SU-DHL-6 (cell line): ENCODE measurements around the gene TMEM271.

ENCODE experiments used
- H2AFZ ChIP-seq: fragments of 200-600 bp; sonication (generic); 2 replicates; pipeline ENCODE4 v1.6.1; 2014; ENCODE audit warnings: low read depth, mild to moderate bottlenecking, moderate library complexity, mixed read lengths, antibody characterized with exemption, low read length; ENCODE audit not compliant: severe bottlenecking
- H3F3A ChIP-seq: fragments of 200-600 bp; shearing (Covaris generic); 2 replicates; pipeline ENCODE4 v1.6.0; 2016; ENCODE audit warnings: antibody characterized with exemption, mild to moderate bottlenecking; ENCODE audit not compliant: insufficient read depth
- H3K27ac ChIP-seq: fragments of 200-600 bp; sonication (generic); 2 replicates; pipeline ENCODE4 v1.5.1; 2016; ENCODE audit warnings: low read depth, mild to moderate bottlenecking, low read length, moderate library complexity, mixed read lengths
- H3K27me3 ChIP-seq: fragments of 200-600 bp; sonication (generic), shearing (Covaris generic); 2 replicates; pipeline ENCODE4 v1.6.0; 2014; ENCODE audit warnings: mild to moderate bottlenecking, low read length
- H3K36me3 ChIP-seq: fragments of 200-600 bp; sonication (generic); 2 replicates; pipeline ENCODE4 v1.6.1; 2014; ENCODE audit warnings: mild to moderate bottlenecking, low read length, mixed read lengths
- H3K4me2 ChIP-seq: fragments of 300-600, 200-600 bp; shearing (Covaris generic), sonication (generic); 2 replicates; pipeline ENCODE4 v1.6.0; 2014; ENCODE audit warnings: low read length, low read depth, mild to moderate bottlenecking; ENCODE audit not compliant: poor library complexity, severe bottlenecking
- H3K4me3 ChIP-seq: fragments of 200-600 bp; sonication (generic); 2 replicates; pipeline ENCODE4 v1.5.1; 2014; ENCODE audit warnings: antibody characterized with exemption, low read length, mild to moderate bottlenecking, mixed read lengths; ENCODE audit not compliant: insufficient read depth, poor library complexity, severe bottlenecking
- H3K79me2 ChIP-seq: fragments of 200-600 bp; sonication (generic); 2 replicates; pipeline ENCODE4 v1.6.1; 2014; ENCODE audit warnings: mild to moderate bottlenecking, low read length, moderate library complexity; ENCODE audit not compliant: insufficient read depth
- H3K9ac ChIP-seq: fragments of 200-600 bp; sonication (generic); 2 replicates; pipeline ENCODE4 v1.7.0; 2014; ENCODE audit warnings: mild to moderate bottlenecking, low read length
- H3K9me2 ChIP-seq: fragments of 200-600 bp; sonication (generic); replicated peaks from 2 replicates; pipeline ENCODE4 v1.6.1; 2014; ENCODE audit warnings: low read length; ENCODE audit not compliant: insufficient read depth
- H3K9me3 ChIP-seq: fragments of 200-600 bp; sonication (generic); 2 replicates; pipeline ENCODE4 v1.6.1; 2014; ENCODE audit warnings: low read length, mixed read lengths; ENCODE audit not compliant: insufficient read depth
- H4K20me1 ChIP-seq: fragments of 200-600 bp; sonication (generic); 2 replicates; pipeline ENCODE4 v1.6.1; 2014; ENCODE audit warnings: low read depth, mild to moderate bottlenecking, antibody characterized with exemption, low read length, moderate library complexity, mixed read lengths
- CTCF ChIP-seq: fragments of 200-600 bp; sonication (generic); IDR thresholded peaks from one replicate; pipeline ENCODE4 v1.5.1; 2017; ENCODE audit warnings: antibody characterized with exemption, mild to moderate bottlenecking, low read length, moderate library complexity; ENCODE audit not compliant: insufficient read depth, poor library complexity, severe bottlenecking
- EZH2phosphoT487 ChIP-seq: fragments of 200-600 bp; sonication (generic), shearing (Covaris generic); conservative IDR thresholded peaks from 2 replicates; pipeline ENCODE4 v1.6.1; 2018; ENCODE audit warnings: mild to moderate bottlenecking, antibody characterized with exemption, low read length, moderate library complexity, mixed read lengths

TMEM271 gene

GRCh38 chr4:579543-580175 lies 3.6 kb upstream of the TMEM271 start:
- Histone ChIP-seq H3K79me2 (no peaks in the 10 kb centered on the region), H3K9ac (no peak overlapping the region), H3K4me3 (no peak overlapping the region), H3K9me3 (peaks cover 9% of the 10 kb centered on the region; the same call in 1 of the 2 replicates), H3K27ac (no peak overlapping the region), H3K36me3 (no peaks in the 10 kb centered on the region), H3K27me3 (no peaks in the 10 kb centered on the region), H3K4me2 (no peak overlapping the region), H2AFZ (no peak overlapping the region), H3K9me2 (no peaks in the 10 kb centered on the region), H4K20me1 (no peaks in the 10 kb centered on the region), H3F3A (no peaks in the 10 kb centered on the region)
- TF ChIP-seq CTCF (no peak), EZH2phosphoT487 (no peak)

- no peak for TF ChIP-seq EZH2phosphoT487
- no peak overlapping the region for H2AFZ ChIP-seq
- no peak overlapping the region for H3K4me3 ChIP-seq
Observed at GRCh38 chr4:578451-579443, 2.7 kb upstream of the TMEM271 start.

DNA sequence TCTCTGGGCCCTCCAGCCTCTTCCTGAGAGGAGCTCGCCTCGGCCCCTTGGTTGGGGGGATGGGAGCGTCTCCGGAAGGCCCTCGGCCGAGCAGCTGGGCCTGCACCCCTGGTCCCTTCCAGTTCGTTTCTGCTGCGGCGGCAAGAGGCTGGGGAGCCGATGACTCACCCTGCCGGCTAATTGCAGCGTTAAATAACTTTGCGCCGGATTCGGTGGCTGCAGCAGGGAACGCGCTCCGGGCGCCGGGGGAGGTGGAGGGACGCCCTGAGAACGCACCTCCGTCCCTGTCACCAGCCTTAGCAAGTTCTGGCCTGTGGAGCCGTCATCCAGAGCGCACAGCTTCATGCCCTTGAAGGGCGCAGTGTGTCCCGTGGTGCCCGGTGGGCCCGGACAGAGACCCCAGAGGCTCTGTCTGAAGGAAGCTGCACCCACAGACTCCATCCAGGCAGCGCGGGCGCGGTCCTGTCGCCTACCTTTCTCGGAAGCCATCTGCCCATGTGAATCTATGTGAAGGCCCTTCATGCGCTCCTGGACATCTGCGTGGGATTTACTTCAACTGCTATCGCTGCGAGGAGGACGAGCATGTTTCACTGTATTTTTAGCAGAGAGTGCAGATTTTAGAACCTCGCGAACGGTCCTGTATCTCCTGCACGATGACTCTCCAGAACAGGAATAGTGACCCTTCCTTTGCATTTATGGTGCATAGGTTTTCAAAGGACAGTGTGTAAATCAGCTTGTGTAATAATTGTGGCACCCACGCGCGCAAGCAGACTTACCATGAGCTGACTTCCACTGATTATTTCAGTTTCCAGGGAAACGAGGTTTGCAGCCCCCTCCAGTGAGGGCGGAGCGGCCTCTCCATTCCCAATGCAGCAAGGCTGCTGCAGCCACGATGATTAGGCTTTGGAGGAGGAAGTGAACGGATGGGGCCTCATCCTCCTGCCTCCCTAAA lies 1.7 kb upstream of the TMEM271 start:
- Histone ChIP-seq H4K20me1 (no peaks in the 10 kb centered on the region), H3K27me3 (no peaks in the 10 kb centered on the region), H3F3A (no peaks in the 10 kb centered on the region), H3K9me3 (no peaks in the 10 kb centered on the region), H3K9me2 (no peaks in the 10 kb centered on the region), H3K9ac (no peak overlapping the region), H3K79me2 (no peaks in the 10 kb centered on the region), H3K27ac (no peak overlapping the region), H3K4me3 (no peak overlapping the region), H3K36me3 (no peaks in the 10 kb centered on the region), H3K4me2 (no peak overlapping the region), H2AFZ (no peak overlapping the region)
- no peak for TF ChIP-seq CTCF
- TF ChIP-seq EZH2phosphoT487 = no peak

More at GRCh38 chr4:578451-579443, 2.7 kb upstream of the TMEM271 start:
- Histone ChIP-seq H3K27me3 (no peaks in the 10 kb centered on the region), H3K36me3 (no peaks in the 10 kb centered on the region), H3K9me2 (no peaks in the 10 kb centered on the region), H3K9ac (no peak overlapping the region), H3K79me2 (no peaks in the 10 kb centered on the region), H3K27ac (no peak overlapping the region), H3F3A (no peaks in the 10 kb centered on the region), H3K9me3 (peaks cover 1% of the 10 kb centered on the region; the same call in 1 of the 2 replicates), H3K4me2 (no peak overlapping the region), H4K20me1 (no peaks in the 10 kb centered on the region)
